GM12874 (cell line): ENCODE data around the gene CEP128.

Source experiments
- TF ChIP-seq, protein P1 (sequence below): IDR thresholded peaks from 2 replicates; pipeline ENCODE4 v1.5.1; 2011; ENCODE audit warnings: low read depth, mild to moderate bottlenecking, control low read depth, low read length, moderate library complexity; ENCODE audit not compliant: insufficient read depth

CEP128 gene

DNA sequence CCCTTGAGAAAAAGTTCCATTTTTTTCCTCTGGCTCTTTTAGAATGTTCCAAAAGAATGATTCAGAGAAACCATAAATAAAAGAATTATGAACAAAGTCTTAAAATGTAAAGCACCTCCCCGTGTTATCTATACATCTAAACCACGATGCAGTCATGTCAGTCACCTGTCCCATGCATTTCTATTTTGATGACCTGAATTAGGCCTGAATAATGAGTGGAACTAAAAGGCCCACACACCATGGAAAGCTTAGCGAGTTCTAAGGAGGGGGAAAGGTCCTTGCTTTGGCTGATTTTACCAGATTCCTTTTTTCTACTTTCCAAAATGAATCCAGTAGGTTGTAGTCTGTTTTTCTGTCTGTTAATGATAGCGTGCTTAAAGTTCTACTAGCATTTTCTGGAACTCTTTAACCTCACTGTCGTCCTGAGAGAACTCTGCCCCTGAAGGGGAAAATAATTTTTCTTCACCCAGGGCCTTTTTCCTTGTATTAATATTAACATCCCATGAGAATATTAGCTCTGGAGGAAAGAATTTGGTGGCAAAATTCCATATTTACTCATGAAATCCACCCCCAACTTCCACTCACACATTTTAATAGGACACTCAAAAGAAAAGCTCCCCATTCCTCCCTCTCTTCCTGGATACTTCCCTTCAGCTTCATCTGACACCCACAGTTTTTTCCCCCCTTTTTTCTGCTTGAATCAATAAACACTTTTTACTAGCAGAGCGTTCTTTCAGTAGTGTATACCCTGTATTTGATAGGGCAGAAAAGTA lies 464.0 kb downstream of the CEP128 start:
- TF ChIP-seq, protein P1, sequence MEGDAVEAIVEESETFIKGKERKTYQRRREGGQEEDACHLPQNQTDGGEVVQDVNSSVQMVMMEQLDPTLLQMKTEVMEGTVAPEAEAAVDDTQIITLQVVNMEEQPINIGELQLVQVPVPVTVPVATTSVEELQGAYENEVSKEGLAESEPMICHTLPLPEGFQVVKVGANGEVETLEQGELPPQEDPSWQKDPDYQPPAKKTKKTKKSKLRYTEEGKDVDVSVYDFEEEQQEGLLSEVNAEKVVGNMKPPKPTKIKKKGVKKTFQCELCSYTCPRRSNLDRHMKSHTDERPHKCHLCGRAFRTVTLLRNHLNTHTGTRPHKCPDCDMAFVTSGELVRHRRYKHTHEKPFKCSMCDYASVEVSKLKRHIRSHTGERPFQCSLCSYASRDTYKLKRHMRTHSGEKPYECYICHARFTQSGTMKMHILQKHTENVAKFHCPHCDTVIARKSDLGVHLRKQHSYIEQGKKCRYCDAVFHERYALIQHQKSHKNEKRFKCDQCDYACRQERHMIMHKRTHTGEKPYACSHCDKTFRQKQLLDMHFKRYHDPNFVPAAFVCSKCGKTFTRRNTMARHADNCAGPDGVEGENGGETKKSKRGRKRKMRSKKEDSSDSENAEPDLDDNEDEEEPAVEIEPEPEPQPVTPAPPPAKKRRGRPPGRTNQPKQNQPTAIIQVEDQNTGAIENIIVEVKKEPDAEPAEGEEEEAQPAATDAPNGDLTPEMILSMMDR, result no peak

DNA sequence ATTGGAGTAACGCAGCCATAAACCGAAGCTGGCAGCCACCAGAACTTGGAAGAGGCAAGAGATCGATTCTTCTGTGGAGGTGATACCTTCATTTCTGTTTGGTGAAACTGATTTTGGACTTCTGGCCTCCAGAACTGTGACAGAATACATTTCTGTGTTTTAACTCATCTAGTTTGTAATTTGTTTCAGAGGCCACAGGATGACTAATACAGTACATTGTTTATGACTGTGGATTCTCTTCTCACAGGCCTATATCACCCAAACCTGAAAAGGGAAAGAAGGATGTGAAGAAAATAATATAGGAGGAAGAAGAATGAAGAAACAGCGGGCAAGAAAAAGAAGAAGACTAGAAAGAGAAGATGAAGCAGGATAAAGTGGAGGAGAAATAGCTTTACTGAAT lies 466.5 kb downstream of the CEP128 start:
- TF ChIP-seq, protein P1, result no peak

DNA sequence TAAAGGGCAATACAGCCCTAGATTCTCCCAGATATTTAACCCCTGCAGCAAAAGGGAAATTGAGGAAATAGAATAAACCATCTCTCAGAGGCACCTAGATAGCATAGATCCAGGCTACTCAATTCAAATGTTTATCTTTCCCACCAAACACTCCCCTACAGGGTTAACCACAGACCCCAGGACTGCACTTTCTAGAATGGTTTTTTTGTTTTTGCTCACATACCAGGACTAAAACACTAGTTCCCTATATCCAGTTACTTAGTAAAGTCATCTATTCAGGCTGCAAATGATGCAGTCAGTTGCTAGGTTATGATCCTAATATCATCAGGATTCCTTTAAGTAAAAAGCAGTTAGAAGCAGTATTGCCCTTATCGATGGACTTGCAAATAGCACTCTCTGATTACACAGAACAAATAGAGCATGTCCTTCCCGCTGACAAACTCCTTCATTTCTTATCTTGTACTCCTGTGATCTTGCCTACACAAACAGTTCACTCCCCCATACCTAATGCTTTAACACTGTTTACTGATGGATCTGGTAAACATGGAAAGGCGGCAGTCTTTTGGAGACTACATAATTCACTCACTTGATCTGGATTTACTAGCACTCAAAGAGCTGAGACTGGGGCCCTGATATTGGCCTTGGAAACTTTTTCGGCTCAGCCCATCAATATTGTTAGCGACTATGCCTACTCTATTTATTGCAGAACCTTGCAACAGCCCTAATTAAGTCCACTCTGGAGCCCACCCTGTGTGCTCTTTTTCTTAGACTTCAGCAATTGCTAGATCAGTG lies 473.0 kb downstream of the CEP128 start:
- TF ChIP-seq, protein P1, result no peak

DNA sequence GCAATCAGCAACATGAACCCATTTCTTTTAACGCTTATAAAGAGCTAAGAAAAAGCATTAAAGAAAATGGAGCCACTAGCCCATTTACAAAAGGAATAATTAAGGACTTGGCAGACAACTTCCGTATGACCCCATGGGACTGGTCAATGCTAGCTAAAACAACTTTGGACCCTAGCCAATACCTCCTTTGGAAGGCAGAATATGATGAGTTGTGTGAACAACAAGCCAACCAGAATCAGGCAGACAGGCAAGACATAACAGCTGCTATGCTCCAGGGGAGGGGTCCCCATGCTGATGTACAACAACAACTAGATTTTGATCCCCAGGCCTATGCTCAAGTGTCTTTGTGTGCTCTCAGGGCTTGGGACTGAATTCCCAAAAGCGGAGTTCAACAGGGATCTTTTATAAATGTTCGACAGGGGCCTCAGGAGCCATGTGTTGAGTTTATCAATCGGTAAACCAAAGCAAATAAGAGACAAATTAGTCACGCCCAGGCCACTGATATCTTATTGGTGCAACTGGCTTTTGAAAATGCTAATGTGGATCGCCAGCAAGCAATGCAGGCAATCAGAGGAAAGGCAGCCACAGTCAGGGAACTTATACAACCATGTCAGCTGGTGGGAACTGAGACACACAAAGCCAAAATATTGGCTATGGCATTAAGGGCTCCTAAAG lies 475.9 kb downstream of the CEP128 start:
- TF ChIP-seq, protein P1, result no peak

DNA sequence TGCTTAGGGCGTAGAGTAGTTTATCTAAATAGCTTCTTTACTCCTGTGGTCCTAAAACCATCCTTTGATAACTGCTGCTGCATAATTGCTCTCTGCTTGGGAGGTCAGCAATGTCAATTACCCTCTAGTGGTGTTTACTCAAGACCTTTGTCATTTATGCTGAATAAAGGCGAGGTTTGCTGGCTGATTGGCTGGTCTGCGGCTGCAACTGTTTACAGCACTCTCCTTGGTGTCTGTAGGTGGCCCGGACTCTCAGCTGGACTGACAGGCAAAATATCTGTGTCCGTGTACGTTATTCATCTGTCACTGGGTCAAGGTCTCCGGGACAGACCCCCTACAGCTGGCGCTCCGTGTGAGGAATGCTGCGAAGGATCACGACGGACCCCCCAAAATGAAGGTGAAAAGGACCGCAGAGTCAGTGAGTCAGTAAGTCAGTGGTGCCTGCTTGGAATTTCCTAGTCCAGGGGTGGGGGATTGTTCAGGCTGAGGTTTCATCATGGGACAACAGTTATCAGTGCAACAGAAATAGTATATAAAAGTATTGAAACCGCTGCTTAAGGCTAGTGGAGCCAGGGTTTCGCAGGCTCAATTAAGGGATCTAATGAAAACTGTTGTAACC lies 476.9 kb downstream of the CEP128 start:
- TF ChIP-seq, protein P1, result no peak

DNA sequence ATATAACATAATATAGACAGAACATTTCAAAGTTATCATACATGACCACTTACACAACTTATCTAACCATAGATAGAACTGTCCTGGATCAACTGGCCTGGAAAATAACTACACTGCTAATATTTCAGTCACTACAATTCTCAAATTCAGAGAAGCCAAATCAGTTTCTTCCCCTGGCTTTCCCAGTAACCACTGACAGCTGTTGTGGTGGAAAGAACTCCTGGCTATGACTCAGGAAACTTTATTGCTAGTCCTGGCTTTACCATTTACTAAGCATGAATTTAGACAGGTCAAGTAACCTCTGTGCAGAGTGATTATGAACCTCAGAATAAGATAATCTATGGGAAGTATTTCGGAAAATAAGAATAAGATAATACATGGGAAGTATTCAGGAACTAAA lies 485.3 kb downstream of the CEP128 start:
- TF ChIP-seq, protein P1, result no peak

DNA sequence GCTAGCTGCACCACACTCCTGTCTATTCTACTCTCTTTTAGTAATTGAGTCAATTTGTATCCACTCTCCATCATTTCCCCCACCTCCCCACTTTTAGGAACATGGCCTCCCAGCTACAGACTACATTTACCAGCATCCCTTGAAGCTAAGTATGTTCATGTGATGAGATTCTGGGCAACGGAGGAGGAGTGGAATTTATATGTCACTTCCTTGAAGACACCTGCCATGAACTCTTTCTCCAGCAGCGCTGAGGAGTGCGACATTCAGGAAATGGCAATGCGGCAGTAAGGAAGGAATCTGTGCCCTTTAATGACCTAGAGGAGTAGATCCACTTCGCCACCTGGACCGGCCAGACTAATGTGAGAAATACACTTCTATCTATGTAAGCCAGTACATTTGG lies 486.5 kb downstream of the CEP128 start:
- TF ChIP-seq, protein P1, result no peak
